Measurements from ENCODE around the gene MPPE1.
A peak's percentile ranks its signal among the peaks of the same experiment; 100 is the strongest.

MPPE1 gene

DNA sequence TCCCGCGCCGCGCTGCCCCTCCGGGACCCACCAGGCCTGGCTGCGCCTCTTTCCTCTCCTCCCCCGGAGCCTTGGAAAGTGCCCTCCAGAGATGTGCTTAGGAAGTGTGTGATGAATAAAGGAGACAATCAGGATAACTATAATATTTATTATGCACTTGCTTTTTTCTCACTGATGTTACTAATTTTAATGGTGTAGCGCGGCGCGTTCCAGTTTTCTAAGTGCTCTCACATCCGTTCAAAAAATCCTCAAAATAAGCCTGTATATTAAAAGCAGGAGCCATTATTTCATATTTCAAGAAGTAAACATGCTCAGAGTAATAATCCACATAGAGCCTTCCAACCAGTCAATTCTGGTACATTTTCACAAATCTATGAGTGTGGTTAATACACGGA is 941 bp upstream of the MPPE1 start:
- Histone ChIP-seq H3K4me1 (ENCODE audit: insufficient read depth, low read length, severe bottlenecking) (peaks cover 16% of the 10 kb centered on the region), H3K27ac (ENCODE audit: low read depth, low read length, poor library complexity, severe bottlenecking) (no peak overlapping the region), H3K9me2 (ENCODE audit: low read depth, low read length) (no peaks in the 10 kb centered on the region), H3K4me3 (ENCODE audit: low read depth, low read length, poor library complexity, severe bottlenecking) (peak overlapping the region; percentile 78), H3K4me2 (ENCODE audit: low read length) (peak overlapping the region; percentile 71), H3F3A (ENCODE audit: insufficient read depth, low read length) (no peaks in the 10 kb centered on the region), H4K20me1 (ENCODE audit: insufficient read depth, low read length) (no peaks in the 10 kb centered on the region), H2AFZ (ENCODE audit: low read length) (no peak overlapping the region), H3K9ac (ENCODE audit: low read length) (peak overlapping the region; percentile 85), H3K27me3 (ENCODE audit: insufficient read depth, low read length) (no peaks in the 10 kb centered on the region), H3K36me3 (ENCODE audit: insufficient read depth, low read length) (peaks cover 13% of the 10 kb centered on the region; the same call in 1 of the 2 replicates), H3K9me3 (ENCODE audit: low read length) (no peaks in the 10 kb centered on the region), H3K79me2 (ENCODE audit: insufficient read depth, low read length) (no peaks in the 10 kb centered on the region)
- TF ChIP-seq EZH2 (IDR thresholded peaks at IDR 0.05; ENCODE audit: borderline replicate concordance, low read length) (no peak), CTCF (IDR thresholded peaks at IDR 0.05; ENCODE audit: low read length) (no peak)

- Histone ChIP-seq H3K79me2 (ENCODE audit: insufficient read depth, low read length) (no peaks in the 10 kb centered on the region), H3K27ac (ENCODE audit: low read depth, low read length, poor library complexity, severe bottlenecking) (peak overlapping the region; percentile 54), H2AFZ (ENCODE audit: low read length) (0 out of 2 replicates have a peak overlapping the region, but pooled peaks have one; percentile 49), H3K9me2 (ENCODE audit: low read depth, low read length) (no peaks in the 10 kb centered on the region), H3K9ac (ENCODE audit: low read length) (peak overlapping the region; percentile 85), H3F3A (ENCODE audit: insufficient read depth, low read length) (no peaks in the 10 kb centered on the region), H3K36me3 (ENCODE audit: insufficient read depth, low read length) (peaks cover 20% of the 10 kb centered on the region), H3K4me3 (ENCODE audit: low read depth, low read length, poor library complexity, severe bottlenecking) (peak overlapping the region; percentile 78), H3K4me2 (ENCODE audit: low read length) (peak overlapping the region; percentile 71), H3K9me3 (ENCODE audit: low read length) (no peaks in the 10 kb centered on the region), H3K4me1 (ENCODE audit: insufficient read depth, low read length, severe bottlenecking) (peaks cover 16% of the 10 kb centered on the region), H4K20me1 (ENCODE audit: insufficient read depth, low read length) (no peaks in the 10 kb centered on the region), H3K27me3 (ENCODE audit: insufficient read depth, low read length) (no peaks in the 10 kb centered on the region)
- TF ChIP-seq EZH2 (IDR thresholded peaks at IDR 0.05; ENCODE audit: borderline replicate concordance, low read length): no peak
These were observed 917 bp downstream of the MPPE1 start for GRCh38 chr18:11906926-11907874.

GRCh38 chr18:11906176-11906575 is 1.9 kb downstream of the MPPE1 start:
- Histone ChIP-seq H3K27me3 (ENCODE audit: insufficient read depth, low read length) (no peaks in the 10 kb centered on the region), H3K27ac (ENCODE audit: low read depth, low read length, poor library complexity, severe bottlenecking) (no peak overlapping the region), H3F3A (ENCODE audit: insufficient read depth, low read length) (no peaks in the 10 kb centered on the region), H3K9me3 (ENCODE audit: low read length) (no peaks in the 10 kb centered on the region), H3K36me3 (ENCODE audit: insufficient read depth, low read length) (peaks cover 26% of the 10 kb centered on the region), H4K20me1 (ENCODE audit: insufficient read depth, low read length) (no peaks in the 10 kb centered on the region), H3K4me1 (ENCODE audit: insufficient read depth, low read length, severe bottlenecking) (peaks cover 16% of the 10 kb centered on the region), H2AFZ (ENCODE audit: low read length) (no peak overlapping the region), H3K4me2 (ENCODE audit: low read length) (no peak overlapping the region), H3K79me2 (ENCODE audit: insufficient read depth, low read length) (no peaks in the 10 kb centered on the region), H3K9ac (ENCODE audit: low read length) (no peak overlapping the region), H3K4me3 (ENCODE audit: low read depth, low read length, poor library complexity, severe bottlenecking) (no peak overlapping the region), H3K9me2 (ENCODE audit: low read depth, low read length) (no peaks in the 10 kb centered on the region)
- TF ChIP-seq CTCF (IDR thresholded peaks at IDR 0.05; ENCODE audit: low read length): no peak
- TF ChIP-seq EZH2 (IDR thresholded peaks at IDR 0.05; ENCODE audit: borderline replicate concordance, low read length): no peak

Measured in OCI-LY1 (cell line).